ENCODE results near the gene POLE3. TPM values are rescaled to one million over a fixed set of nuclear protein-coding genes. Genes with fewer than 3 reads are reported as not detected.

POLE3 gene
- total RNA-seq, 4 donors from 2014 or later = 20.9 to 39.1 (median 27.1) TPM

GRCh38 chr9:113363336-113363735, 47.1 kb downstream of the POLE3 start:
- intact Hi-C loops (cut with DNase I; ENCODE audit: low total_unique reads) = no loop called here
- 81 to 93% methylated on average over 3 of the region's 3 CpGs for WGBS, 2 donors
- no peak for DNase-seq (ENCODE audit: low spot score in 2 of 2)
- TF ChIP-seq CTCF (IDR thresholded peaks at IDR 0.05) (no peak), POLR2A (IDR thresholded peaks at IDR 0.05) (no peak)
- H3K4me3 ChIP-seq (ENCODE audit: low read depth, poor library complexity, severe bottlenecking) = no peak overlapping the region

GRCh38 chr9:113361304-113362018, 49.0 kb downstream of the POLE3 start:
- DNase-seq (ENCODE audit: low spot score in 2 of 2) = peak in 1 of 2 donors; percentile 25
- 66 to 72% methylated on average over 7 of the region's 7 CpGs for whole genome bisulfite sequencing, 2 donors
- no peak overlapping the region for H3K4me3 ChIP-seq (ENCODE audit: low read depth, poor library complexity, severe bottlenecking)
- intact Hi-C loops (cut with DNase I; ENCODE audit: low total_unique reads) = no loop called here
- TF ChIP-seq CTCF (IDR thresholded peaks at IDR 0.05) = no peak
- no peak for TF ChIP-seq POLR2A (IDR thresholded peaks at IDR 0.05)

- peak in 1 of 2 donors; percentile 79 for DNase-seq (ENCODE audit: low spot score in 2 of 2)
- H3K4me3 ChIP-seq (ENCODE audit: low read depth, poor library complexity, severe bottlenecking) = no peak overlapping the region
- TF ChIP-seq POLR2A (IDR thresholded peaks at IDR 0.05) (no peak), CTCF (IDR thresholded peaks at IDR 0.05) (no peak)
- intact Hi-C loops (cut with DNase I; ENCODE audit: low total_unique reads) = no loop called here
- 89 to 94% methylated on average over 15 of the region's 15 CpGs for WGBS, 2 donors
Observed at GRCh38 chr9:113360242-113360842, 50.1 kb downstream of the POLE3 start.

- TF ChIP-seq CTCF (IDR thresholded peaks at IDR 0.05) (no peak), POLR2A (IDR thresholded peaks at IDR 0.05) (no peak)
- peak in 1 of 2 donors; percentile 43 for DNase-seq (ENCODE audit: low spot score in 2 of 2)
- 77 to 82% methylated on average over 1 of the region's 1 CpG for WGBS, 2 donors
- intact Hi-C loops (cut with DNase I; ENCODE audit: low total_unique reads) = no loop called here
- no peak overlapping the region for H3K4me3 ChIP-seq (ENCODE audit: low read depth, poor library complexity, severe bottlenecking)
Observed at GRCh38 chr9:113359385-113359784, 51.1 kb downstream of the POLE3 start.

Other genes starting within 250 kb of the POLE3 start
- 10 to 100 TPM; 27.7 to 33.3 (median 30.3) TPM for gene FKBP15, start 189.4 kb downstream of the POLE3 start, total RNA-seq
- 10 to 100 TPM; 22.9 to 45.0 (median 33.9) TPM for gene SLC31A1, start 189.1 kb downstream of the POLE3 start, total RNA-seq
- 10 to 100 TPM; 17.8 to 33.3 (median 20.1) TPM for gene CDC26, start 135.1 kb downstream of the POLE3 start, total RNA-seq
- 10 to 100 TPM; 15.6 to 20.2 (median 16.8) TPM for gene PRPF4, start 135.0 kb downstream of the POLE3 start, total RNA-seq
- gene RNF183, start 107.3 kb downstream of the POLE3 start, total RNA-seq = 1 to 10 TPM in 2 of 4 donors, not detected in 2; 1.1 to 1.5 TPM
- 1 to 10 TPM; 1.3 to 2.3 (median 1.8) TPM for gene WDR31, start 70.4 kb downstream of the POLE3 start, total RNA-seq
- gene BSPRY, start 61.1 kb downstream of the POLE3 start, total RNA-seq = 10 to 100 TPM; 36.9 to 56.9 (median 43.4) TPM
- 10 to 100 TPM; 44.7 to 50.3 (median 48.3) TPM for gene HDHD3, start 33.7 kb downstream of the POLE3 start, total RNA-seq
- 10 to 100 TPM; 26.0 to 60.7 (median 39.9) TPM for gene ALAD, start 9.4 kb downstream of the POLE3 start, total RNA-seq
- gene C9orf43, start 72 bp upstream of the POLE3 start, total RNA-seq = under 1 TPM; 0.17 to 0.46 (median 0.37) TPM
- gene RGS3, start 53.1 kb upstream of the POLE3 start, total RNA-seq = 10 to 100 TPM; 10.5 to 18.2 (median 12.8) TPM

All from lower leg skin (tissue), 4 donors.